ENCODE results near the gene METTL4.

- TF ChIP-seq, protein P1, sequence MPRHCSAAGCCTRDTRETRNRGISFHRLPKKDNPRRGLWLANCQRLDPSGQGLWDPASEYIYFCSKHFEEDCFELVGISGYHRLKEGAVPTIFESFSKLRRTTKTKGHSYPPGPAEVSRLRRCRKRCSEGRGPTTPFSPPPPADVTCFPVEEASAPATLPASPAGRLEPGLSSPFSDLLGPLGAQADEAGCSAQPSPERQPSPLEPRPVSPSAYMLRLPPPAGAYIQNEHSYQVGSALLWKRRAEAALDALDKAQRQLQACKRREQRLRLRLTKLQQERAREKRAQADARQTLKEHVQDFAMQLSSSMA (CRISPR knock-in tag; IDR thresholded peaks at IDR 0.05) = no peak
- no peak for TF ChIP-seq EZH2 (IDR thresholded peaks at IDR 0.05; ENCODE audit: borderline replicate concordance, low read depth, low read length)
- TF ChIP-seq TRIM24 (IDR thresholded peaks at IDR 0.05) = no peak
- 0 out of 2 replicates have a peak, but pooled peaks have one; percentile 17 for TF ChIP-seq GATAD2B (IDR thresholded peaks at IDR 0.05; ENCODE audit: borderline replicate concordance)
- no peak for TF ChIP-seq ZNF780A (CRISPR knock-in tag; IDR thresholded peaks at IDR 0.05)
- no peak for TF ChIP-seq MCM5 (IDR thresholded peaks at IDR 0.05; ENCODE audit: low read depth)
- TF ChIP-seq IRF2 (CRISPR knock-in tag; IDR thresholded peaks at IDR 0.05) = no peak
- TF ChIP-seq NCOA6 (IDR thresholded peaks at IDR 0.05) = no peak; the same call in 1 of the 2 replicates
Observed at GRCh38 chr18:2547477-2548087, 23.7 kb downstream of the METTL4 start.

All from K562 (cell line).